Endodermal cell (in vitro differentiated cells): ENCODE results near the gene PLAU. TPM values are rescaled to one million over a fixed set of nuclear protein-coding genes. Genes with fewer than 3 reads are reported as not detected.

ENCODE experiments used
- DNase-seq: peaks from one replicate; pipeline ENCODE4 v3.0.0-alpha.2; 2017
- H3K27ac ChIP-seq: 2 replicates; pipeline ENCODE4 v1.5.1; 2013; ENCODE audit warnings: mild to moderate bottlenecking, low read depth, low read length, moderate library complexity
- H3K27me3 ChIP-seq: 2 replicates; pipeline ENCODE4 v1.6.1; 2013; ENCODE audit warnings: mild to moderate bottlenecking, low read length, moderate library complexity; ENCODE audit not compliant: insufficient read depth, control insufficient read depth, poor library complexity, severe bottlenecking
- H3K36me3 ChIP-seq: 2 replicates; pipeline ENCODE4 v1.7.0; 2013; ENCODE audit warnings: mild to moderate bottlenecking, low read length, moderate library complexity; ENCODE audit not compliant: control insufficient read depth, insufficient read depth
- H3K4me1 ChIP-seq: one replicate; pipeline ENCODE4 v1.7.0; 2013; ENCODE audit warnings: low read length; ENCODE audit not compliant: control insufficient read depth, insufficient read depth
- H3K4me3 ChIP-seq: 2 replicates; pipeline ENCODE4 v1.5.1; 2013; ENCODE audit warnings: mild to moderate bottlenecking, low read length, moderate library complexity
- H3K9ac ChIP-seq: 2 replicates; pipeline ENCODE4 v1.6.1; 2013; ENCODE audit warnings: mild to moderate bottlenecking, low read length, moderate library complexity; ENCODE audit not compliant: poor library complexity, severe bottlenecking; ENCODE audit errors: extremely low read depth
- H3K9me3 ChIP-seq: 2 replicates; pipeline ENCODE4 v1.6.1; 2013; ENCODE audit warnings: mild to moderate bottlenecking, low read length, moderate library complexity; ENCODE audit not compliant: control insufficient read depth
- H3K27ac Mint-ChIP-seq: 2 replicates; pipeline ENCODE4 v1.8.0; 2020; ENCODE audit warnings: mixed read lengths
- H3K27me3 Mint-ChIP-seq: 2 replicates; pipeline ENCODE4 v1.8.0; 2021; ENCODE audit warnings: mild to moderate bottlenecking, mixed read lengths; ENCODE audit not compliant: insufficient read depth
- H3K36me3 Mint-ChIP-seq: 2 replicates; pipeline ENCODE4 v1.8.0; 2020; ENCODE audit warnings: low read depth, mixed read lengths
- H3K4me1 Mint-ChIP-seq: 2 replicates; pipeline ENCODE4 v1.8.0; 2020; ENCODE audit warnings: mixed read lengths
- H3K4me3 Mint-ChIP-seq: 2 replicates; pipeline ENCODE4 v1.8.0; 2020; ENCODE audit warnings: mild to moderate bottlenecking, moderate library complexity, mixed read lengths
- H3K9me3 Mint-ChIP-seq: 2 replicates; pipeline ENCODE4 v1.8.0; 2020; ENCODE audit warnings: mild to moderate bottlenecking, mixed read lengths
- WGBS, 2 experiments: methylation state at CpG; one replicate each; pipeline versions ENCODE4 v1.1.5 to v1.1.7; 2013; ENCODE audit warnings: missing lambda C conversion rate in 2 of 2, mixed read lengths in 1 of 2; ENCODE audit not compliant: insufficient coverage in 1 of 2, insufficient read length in 1 of 2; 5-methylcytosine and 5-hydroxymethylcytosine counted together
- total RNA-seq, 2 donors: library from RNA; stranded (reverse); fragmentation: NEBNext Ultra II Directional in 1 of 2; extraction: Animal tissue kit (Norgen Biotek cat#: 25700) in 1 of 2; gene quantifications; 2 replicates in 1 of 2; 3 replicates in 1 of 2; pipeline ENCODE4 v1.2.1, GENCODE V29; 2021
- TF ChIP-seq, protein P1 (sequence below): fragments of 200-600 bp; sonication (generic); conservative IDR thresholded peaks from 2 replicates; pipeline ENCODE4 v1.5.0; 2021; ENCODE audit warnings: antibody characterized with exemption, mild to moderate bottlenecking

PLAU gene
- total RNA-seq, 2 donors from 2014 or later, result 2.7 to 3.3 TPM

DNA sequence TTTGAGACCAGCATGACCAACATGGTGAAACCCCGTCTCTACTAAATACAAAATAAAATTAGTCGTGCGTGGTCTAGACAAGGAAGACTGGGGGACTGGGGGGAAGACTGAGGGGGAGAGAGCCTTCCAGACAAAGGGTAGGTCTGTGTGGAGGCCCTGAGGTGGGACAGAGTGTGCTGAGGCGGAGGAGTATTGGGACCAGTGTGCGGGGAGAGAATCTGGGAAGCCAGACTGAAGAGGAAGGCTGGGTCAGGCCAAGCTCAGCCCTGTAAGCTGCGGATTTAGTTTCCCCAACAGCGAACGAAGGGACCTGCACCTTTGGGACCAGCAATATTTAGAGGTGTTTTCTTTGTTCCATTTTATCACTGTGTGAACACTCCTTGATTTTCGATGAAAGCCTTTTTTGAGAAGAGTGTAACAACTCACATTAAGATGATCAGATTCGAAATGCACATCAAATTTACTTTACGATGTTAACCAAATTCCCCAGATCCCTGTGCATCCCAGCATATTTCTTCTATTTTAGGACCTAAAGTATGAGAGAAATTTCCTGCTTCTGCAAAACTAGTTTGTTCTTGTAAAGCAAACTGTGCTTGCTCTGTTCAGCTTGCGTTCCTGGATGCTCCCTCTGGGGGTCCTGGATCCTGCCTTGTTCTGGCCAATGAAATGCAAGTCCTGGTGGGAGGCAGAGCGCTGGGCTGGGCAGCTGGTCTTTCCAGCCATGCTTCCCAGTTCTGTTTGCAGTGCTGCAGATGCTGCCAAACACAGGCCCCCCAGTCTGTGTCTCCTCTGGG lies 39.4 kb downstream of the PLAU start:
- no peaks in the 10 kb centered on the region for H3K27me3 ChIP-seq
- no peak overlapping the region for H3K4me3 Mint-ChIP-seq
- no peaks in the 10 kb centered on the region for H3K4me1 Mint-ChIP-seq
- H3K9me3 Mint-ChIP-seq, result peaks cover 4% of the 10 kb centered on the region
- no peak overlapping the region for H3K27ac Mint-ChIP-seq
- WGBS, 2 experiments, result 78 to 87% methylated on average over 12 to 13 of the region's 13 CpGs
- no peak overlapping the region for H3K9ac ChIP-seq
- no peaks in the 10 kb centered on the region for H3K9me3 ChIP-seq
- no peaks in the 10 kb centered on the region for H3K36me3 Mint-ChIP-seq
- H3K27ac ChIP-seq, result no peak overlapping the region
- TF ChIP-seq, protein P1, sequence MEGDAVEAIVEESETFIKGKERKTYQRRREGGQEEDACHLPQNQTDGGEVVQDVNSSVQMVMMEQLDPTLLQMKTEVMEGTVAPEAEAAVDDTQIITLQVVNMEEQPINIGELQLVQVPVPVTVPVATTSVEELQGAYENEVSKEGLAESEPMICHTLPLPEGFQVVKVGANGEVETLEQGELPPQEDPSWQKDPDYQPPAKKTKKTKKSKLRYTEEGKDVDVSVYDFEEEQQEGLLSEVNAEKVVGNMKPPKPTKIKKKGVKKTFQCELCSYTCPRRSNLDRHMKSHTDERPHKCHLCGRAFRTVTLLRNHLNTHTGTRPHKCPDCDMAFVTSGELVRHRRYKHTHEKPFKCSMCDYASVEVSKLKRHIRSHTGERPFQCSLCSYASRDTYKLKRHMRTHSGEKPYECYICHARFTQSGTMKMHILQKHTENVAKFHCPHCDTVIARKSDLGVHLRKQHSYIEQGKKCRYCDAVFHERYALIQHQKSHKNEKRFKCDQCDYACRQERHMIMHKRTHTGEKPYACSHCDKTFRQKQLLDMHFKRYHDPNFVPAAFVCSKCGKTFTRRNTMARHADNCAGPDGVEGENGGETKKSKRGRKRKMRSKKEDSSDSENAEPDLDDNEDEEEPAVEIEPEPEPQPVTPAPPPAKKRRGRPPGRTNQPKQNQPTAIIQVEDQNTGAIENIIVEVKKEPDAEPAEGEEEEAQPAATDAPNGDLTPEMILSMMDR, result peak; percentile 13
- H3K36me3 ChIP-seq, result no peaks in the 10 kb centered on the region
- H3K4me3 ChIP-seq, result no peak overlapping the region
- H3K4me1 ChIP-seq, result no peaks in the 10 kb centered on the region
- DNase-seq, result peak; percentile 81
- no peaks in the 10 kb centered on the region for H3K27me3 Mint-ChIP-seq

DNA sequence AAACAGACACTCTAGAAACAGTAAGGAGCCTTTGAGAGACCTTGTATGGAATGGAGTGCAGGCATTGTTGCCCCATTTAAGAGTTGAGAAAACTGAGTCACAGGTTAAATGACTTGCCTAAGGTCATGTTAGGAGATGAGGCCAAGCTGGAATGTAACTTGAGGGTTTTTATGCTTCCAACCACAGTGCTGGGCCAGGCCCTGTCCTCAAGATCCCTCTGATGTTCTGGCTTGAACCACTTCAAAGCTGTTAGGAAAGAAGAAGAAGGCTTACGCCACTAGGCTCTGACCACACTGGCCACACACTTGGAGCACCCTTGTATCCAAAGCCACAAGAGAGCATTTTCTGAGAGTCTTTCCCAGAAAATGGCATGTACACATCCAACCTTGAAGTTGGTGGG lies 42.7 kb downstream of the PLAU start:
- no peak overlapping the region for H3K4me3 ChIP-seq
- Mint-ChIP-seq H3K27ac (no peak overlapping the region), H3K27me3 (no peaks in the 10 kb centered on the region), H3K36me3 (no peaks in the 10 kb centered on the region), H3K4me3 (no peak overlapping the region), H3K9me3 (no peaks in the 10 kb centered on the region), H3K4me1 (peaks cover 10% of the 10 kb centered on the region)
- H3K36me3 ChIP-seq, result no peaks in the 10 kb centered on the region
- H3K9me3 ChIP-seq, result no peaks in the 10 kb centered on the region
- H3K9ac ChIP-seq, result no peak overlapping the region
- TF ChIP-seq, protein P1, result no peak
- no peak for DNase-seq
- no peak overlapping the region for H3K27ac ChIP-seq
- 95 to 100% methylated on average over 1 of the region's 1 CpG for WGBS, 2 experiments
- H3K4me1 ChIP-seq, result peaks cover 7% of the 10 kb centered on the region
- H3K27me3 ChIP-seq, result no peaks in the 10 kb centered on the region

DNA sequence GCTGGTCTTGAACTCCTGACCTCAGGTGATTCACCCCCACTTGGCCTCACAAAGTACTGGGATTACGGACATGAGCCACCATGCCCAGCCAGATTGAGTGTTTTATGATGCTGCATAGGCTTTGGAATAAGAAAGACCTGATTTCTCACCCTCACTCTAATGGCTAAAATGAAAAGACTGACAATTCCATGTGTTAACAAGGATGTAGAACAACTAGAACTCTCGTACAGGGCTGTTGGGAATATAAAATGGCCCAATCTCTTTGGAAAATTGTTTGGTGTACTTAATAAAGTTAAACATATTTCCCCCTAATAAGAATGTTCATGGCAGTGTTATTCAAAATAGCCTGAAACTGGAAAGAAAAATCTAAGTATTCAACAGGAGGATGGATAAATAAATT lies 43.8 kb downstream of the PLAU start:
- H3K9me3 Mint-ChIP-seq, result no peaks in the 10 kb centered on the region
- H3K27me3 ChIP-seq, result no peaks in the 10 kb centered on the region
- peaks cover 12% of the 10 kb centered on the region for H3K4me1 Mint-ChIP-seq
- no peak overlapping the region for H3K27ac ChIP-seq
- H3K36me3 ChIP-seq, result no peaks in the 10 kb centered on the region
- H3K4me3 Mint-ChIP-seq, result no peak overlapping the region
- no peaks in the 10 kb centered on the region for H3K36me3 Mint-ChIP-seq
- H3K9me3 ChIP-seq, result no peaks in the 10 kb centered on the region
- no peaks in the 10 kb centered on the region for H3K27me3 Mint-ChIP-seq
- TF ChIP-seq, protein P1, result no peak
- H3K4me1 ChIP-seq, result peaks cover 7% of the 10 kb centered on the region
- no peak overlapping the region for H3K4me3 ChIP-seq
- no peak for DNase-seq
- H3K9ac ChIP-seq, result no peak overlapping the region
- WGBS, 2 experiments, result 80 to 92% methylated on average over 1 to 2 of the region's 2 CpGs
- no peak overlapping the region for H3K27ac Mint-ChIP-seq
